ENCODE data around the gene PLPP3.

The PLPP3 gene

DNA sequence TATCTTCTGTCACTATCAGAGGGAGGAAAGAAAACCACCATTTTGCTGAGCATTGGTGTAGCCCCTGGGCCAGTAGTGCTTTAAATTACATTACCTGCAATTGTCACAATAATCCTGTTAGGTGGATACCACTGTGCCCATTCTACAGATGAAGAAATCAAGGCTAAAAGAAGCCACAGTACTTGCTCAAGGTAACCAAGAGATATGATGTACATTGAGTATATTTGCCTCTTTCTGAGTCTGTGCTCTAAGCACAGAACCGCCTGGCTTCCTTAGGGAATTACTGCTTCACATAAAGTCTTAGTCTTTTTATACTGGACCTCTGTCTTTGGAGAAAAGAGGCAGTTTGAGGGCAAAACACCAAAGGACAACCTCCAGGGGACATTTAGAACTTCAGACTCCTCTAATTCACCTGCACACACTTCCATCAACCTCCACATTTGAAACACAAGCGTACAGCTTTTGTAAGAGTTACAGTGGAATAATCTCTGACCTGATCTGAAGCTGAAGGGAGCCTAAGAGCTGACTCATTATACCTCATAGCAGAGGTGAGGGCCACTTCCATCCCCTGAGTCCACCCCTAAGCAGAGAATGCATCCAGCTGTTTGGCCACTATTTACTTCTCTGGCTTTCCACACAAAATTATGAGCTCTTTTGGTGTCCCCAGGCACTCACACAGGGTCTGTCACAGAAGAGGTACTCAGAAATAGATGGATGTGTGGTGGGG is 61.8 kb downstream of the PLPP3 start:
- no peak for DNase-seq

DNA sequence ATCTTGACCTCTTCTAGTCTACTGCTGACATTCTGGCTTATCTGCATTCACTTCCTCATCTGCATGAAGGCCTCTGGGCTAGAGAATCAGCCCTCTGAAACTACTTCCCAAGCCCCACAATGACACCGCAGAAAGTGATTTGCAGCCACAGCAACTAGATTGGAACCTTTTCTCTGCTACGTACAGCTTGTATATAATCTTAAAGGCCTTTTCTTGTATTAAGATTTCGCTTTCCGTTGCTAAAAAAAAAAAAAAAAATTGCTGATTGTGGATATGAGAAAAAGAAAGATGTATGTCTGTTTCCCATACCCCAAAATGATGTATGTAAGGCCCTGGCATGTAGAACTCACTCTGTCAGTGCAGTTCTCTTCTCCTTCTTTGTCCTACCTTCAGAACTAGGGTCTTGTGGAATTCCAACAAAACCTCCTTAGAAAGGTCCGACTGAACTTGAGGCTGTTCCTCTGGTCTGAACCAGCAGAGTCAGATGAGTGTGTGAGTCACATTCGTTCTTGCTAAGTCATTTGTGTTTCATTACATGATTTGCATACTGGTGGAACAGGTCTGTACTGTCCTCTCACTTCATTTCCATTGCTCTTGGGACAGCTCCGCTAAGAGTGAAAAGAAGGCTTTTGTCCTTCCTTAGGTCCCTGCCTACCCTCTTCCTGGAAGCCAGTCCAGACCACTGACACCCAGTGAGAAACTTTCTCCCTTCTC is 62.7 kb downstream of the PLPP3 start:
- DNase-seq: no peak

DNA sequence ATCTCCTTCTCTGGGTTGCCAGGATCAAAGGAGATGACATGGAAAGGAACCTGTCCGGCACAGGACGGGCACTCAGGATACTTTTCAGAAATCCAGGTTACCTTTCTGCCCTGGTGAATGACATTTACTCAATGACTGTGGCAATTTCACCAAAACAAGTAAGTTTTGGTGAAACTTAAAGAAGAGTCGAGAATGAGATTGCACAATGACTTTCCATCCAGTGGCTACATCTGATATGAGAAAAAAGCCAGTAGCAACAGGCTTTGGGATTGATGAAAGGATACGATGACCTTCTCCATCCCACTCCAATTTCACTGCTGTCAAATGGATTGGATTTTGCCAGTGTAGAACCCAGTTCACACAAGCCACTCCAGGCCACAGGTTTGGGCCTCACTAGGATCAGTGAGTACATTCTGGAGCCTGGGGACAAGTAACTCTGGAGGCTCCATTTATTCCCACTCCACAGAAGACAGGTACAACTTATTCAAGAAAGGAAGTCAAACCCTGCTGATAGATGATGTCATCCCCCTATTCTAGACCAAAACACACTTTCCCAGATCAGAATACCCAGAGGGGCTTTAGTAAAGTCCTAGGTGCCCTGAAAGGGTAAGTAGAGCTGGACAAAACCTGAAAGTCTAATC is 63.3 kb downstream of the PLPP3 start:
- DNase-seq: no peak

DNA sequence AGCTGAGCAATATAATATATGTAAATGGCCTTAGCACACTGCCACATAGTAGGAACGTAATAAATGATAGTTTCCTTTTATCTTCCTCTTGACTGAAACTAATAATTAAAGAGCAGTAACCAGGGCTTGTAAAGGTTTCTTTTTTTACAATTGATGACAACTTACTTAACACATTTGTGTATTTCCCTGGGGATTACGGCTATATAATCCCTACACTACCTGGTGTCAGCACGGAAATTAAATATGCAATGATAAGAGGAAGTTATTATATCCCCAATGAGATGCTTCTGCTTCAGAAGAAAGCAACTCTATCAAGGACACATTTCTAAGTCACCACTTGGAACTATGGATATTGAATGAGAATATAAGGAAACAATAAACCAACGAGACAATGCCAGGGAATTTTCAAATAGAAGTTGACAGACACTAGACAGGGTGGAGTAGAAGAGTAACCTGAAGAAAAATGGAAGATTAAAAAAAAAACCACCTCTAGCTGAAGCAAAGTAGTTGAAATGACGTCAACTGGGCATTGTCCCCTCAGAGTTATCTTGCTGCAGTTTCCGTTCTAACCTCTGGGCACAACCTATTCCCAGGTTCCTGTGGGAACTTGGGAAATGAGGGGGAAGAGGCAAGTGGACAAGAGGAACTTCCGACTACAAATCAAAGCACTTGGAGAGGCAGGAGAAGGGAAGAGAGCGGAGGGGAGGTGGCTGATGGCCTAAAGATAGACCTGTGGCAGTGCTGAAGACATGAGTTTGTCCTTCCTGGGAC is 66.5 kb downstream of the PLPP3 start:
- DNase-seq: no peak

DNA sequence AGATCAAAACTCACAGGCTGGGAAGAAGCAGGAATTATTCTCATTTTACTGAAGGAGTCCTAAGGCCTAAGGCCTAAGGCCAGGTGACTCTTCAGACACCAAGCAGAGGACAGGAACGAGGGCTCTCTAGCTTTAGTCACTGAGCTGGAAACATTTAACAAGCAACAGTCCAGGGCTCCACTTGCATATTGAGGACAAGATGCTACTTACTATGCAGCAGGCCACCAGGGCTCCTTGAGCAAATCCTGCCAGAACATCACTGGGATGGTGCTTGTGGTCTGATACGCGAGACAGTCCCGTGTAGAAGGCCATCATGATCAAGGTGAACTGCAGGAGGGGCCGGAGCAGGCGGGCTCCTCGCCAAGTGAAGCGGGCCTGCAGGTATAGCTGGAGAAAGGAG is 67.6 kb downstream of the PLPP3 start:
- no peak for DNase-seq

DNA sequence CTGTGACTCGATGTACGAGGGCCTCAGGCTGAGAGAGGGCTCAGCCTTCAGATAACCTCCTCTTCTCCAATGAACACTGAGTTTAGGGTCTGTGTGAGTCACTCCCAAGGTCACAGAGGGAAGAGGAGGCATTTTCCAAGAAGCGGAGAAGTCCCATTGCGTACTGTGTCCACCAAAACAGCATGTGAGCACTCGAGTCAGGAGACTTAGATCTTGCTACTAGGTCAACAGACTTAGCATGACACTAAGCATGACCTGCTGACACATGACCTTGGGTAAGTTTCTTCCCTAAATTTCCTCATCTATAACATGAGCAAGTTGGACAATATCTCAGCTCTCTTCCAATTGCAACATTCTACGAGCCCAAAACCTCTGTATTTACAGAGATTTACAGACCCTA is 68.0 kb downstream of the PLPP3 start:
- DNase-seq: no peak

DNA sequence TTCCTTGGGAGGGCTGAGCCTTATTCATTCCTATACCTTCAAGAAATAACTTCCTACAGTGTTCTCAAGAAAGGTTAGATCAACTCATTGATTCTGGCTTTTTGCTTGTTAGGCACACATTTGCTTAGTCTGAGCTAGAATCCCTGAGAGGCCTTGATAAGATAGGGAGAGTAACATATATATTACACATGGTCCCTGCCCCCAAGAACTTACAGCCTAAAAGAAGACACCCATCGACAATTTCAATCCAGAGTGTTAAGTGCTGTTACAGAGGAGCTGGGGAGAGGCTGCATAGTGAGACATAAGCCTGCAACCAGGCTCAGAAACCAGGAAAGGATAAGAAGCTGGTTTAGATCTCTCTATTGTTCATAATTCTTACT is 68.7 kb downstream of the PLPP3 start:
- no peak for DNase-seq

DNA sequence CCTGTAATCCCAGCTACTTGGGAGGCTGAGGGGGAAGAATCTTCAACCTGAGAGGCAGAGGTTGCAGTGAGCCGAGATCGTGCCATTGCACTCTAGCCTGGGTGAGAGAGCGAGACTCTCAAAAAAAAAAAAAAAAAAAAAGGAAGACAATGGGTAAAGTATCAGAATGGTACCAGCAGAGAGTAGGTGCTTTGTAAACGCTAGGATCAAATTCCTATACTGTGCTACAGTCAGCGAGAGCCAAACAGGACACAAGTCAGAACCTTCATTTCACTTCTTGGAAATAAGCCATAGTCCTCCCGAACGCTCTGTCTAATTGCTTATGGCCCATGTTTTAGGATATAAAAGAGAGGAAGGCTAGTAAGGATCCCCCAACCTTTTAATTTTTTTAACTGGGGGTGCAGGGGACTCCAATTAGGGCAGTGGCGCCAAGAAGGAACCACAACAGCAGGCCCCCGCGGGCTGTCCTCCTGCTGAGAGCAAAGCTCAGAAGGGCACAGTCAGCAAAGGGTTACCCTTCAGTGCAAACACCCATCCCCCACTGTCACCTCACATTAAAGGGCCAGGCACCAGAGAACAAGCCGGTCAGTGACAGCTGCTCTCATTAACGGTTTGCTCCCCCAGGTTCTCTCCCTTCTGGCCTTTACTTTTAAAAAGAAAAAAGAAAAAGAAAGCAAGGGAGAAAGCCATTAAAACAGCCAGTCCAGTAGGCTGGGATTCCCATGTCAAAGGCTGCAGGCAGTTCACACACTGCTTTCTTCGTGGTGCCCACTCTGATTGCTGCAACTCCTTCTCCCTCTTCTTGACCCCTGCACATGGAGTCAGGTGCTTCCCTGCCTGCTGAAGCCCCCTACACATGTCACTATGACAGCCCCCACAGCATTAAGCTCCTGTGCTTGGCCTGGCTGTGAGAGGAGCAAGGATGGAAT is 69.4 kb downstream of the PLPP3 start:
- no peak for DNase-seq

DNA sequence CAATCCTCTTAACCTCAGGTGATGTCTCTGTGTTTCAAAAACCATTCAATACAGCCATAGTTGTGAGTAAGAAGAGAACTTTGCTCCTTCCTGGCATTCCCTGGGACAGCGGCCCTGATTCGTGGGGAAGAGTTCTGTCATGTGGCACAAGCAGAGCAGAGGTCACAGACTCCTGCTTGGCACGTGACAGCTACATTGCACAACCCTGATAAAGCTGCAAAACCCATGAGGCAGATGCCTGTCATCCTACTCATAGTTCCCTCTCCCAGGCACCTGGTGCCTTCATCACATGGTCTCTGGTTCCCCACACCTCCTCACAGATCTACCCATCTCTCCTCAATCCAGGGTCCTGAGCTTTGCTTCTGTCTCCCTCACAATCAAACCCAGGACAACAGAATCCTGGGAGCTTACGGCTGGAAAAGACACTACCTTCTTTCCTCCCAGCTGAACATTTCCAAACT is 70.8 kb downstream of the PLPP3 start:
- DNase-seq: no peak

DNA sequence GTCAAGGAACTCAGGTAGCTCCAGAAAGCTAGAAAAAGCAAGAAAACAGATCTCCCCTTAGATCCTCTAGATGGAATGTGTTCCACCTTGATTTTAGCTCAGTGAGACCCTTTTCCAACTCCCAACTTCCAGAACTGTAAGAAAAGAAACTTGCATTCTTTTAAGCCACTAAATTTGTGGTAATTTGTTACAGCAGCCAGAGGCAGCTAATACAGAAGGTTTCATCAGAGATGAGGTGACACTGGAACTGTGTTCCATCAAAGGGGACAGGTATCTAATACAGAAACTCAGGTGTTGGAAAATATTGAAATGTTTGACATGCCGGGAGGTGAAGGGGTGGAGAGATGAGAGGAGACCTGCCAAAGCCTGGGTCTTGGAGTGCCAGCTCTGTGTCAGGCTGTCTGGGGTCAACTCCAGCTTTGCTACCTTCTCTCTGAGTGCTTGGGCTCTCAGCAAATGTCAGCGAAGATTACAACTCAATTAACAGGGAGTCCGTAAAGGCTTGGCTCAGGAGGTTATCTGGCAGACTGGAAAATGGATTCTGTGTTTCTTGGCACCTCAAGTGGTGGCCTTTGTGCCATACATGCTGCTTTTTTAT is 71.3 kb downstream of the PLPP3 start:
- DNase-seq: no peak

DNA sequence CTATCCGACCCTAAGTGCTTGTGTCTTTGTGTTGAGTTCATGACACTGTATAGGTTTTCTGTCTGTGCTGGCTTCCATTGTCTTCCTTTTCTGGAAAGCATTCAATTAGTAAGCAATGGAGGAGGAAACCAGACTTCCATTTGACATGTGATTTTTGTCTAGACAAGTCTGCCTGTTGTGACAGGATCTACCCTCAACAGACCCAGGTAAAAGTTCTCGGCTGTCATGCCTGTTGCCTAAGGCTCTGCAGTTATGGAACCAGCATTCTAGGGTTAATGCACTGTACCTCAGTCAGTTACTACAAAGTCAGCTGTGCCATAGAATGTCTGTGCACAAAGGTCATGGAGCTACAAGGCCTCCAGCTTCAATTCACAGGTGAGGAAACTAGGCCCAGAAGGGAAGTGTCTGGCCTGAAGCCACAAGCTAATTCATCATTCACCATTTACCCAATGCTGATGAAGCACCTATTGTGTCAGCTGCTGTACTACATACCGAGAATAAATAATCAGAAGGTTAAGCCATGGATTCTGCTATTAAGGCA is 72.3 kb downstream of the PLPP3 start:
- DNase-seq: no peak

DNA sequence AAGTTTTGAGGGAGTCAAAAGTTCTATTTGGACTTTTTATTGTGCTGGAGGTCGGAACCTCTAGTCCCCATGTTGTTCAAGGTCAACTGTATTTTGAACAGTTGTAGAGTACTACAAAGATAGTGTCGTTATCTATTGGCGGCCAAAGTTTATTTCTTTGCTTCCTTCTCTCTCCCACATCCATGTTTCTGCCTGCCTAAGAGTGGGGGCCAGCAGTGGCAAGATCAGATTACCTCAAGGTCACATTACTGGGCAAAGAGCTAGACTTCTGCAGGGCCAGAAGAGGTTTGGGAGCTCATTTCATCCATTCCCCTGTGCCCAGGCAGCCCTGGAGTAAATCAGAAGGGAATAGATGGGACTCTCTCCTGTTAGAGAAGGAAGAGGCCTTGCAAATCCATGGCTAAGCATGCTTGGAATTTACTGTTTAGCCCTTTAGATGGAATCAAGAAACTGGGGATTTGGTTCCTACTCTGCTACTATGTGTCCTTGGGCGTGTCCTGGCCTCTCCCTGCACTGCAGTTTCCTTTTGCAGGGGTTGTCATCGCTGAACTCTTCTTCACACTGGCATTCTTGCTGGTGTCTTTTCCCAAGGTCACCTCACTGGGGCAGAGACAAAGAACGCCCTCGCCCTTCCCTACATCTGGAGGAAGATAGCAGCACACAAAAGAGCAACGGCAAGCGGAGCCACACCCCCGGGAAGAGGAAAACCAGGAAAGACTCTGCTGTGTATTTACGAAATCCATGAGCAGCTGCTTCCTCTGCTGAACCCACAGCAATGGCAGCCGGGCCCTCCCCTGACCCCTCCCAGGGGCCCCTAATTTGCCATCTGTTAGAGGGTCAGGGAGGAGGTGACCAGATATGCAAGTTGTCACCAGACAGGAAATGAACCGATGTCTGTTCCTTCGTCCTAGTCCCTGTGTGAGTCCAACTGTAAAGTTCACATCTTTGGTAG is 73.3 kb downstream of the PLPP3 start:
- no peak for DNase-seq

DNA sequence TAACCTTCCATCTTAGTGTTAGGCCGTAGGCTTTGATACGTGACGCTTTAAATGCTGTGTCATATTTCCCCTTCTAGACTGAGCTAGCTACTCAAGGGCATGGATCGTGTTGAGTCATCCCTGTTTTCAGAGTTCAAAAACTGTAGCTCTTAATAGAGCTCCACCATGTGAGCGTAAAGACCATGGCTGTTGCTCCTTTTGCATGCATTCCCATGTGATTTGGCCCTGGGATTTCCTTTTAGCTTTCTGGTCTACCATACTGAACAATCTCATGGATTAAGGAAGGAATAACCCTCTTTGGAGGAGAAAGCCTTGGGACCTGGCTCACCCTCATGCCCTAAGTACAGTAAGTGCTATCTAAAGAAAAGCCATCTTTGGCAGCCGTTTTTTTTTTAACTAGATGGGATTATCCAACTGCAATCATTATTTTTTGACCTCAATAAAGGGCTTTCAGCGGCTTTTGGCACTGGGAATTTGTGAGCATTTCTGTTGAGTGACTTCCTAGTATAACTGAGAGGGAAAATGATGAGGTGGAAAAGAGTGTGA is 76.6 kb downstream of the PLPP3 start:
- DNase-seq: no peak

DNA sequence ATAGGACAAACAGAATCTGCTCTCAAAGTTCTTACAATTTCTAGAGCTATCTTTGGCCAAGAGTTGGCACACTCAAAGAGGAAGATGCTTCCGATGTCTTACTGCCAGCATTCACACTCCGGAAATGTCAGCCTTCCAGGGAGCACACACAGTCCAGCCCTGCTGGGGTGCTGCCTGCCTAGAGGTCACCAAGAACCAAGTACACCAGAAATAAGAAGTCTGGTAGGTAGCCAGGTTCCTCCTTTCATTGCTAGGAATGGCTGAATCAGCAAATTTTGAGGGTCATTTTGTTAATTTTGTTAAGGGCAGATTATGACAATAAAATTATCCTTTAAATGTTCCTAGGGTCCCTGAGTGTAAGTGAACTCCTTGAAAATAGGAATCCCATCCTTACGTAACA is 77.5 kb downstream of the PLPP3 start:
- DNase-seq: no peak

DNA sequence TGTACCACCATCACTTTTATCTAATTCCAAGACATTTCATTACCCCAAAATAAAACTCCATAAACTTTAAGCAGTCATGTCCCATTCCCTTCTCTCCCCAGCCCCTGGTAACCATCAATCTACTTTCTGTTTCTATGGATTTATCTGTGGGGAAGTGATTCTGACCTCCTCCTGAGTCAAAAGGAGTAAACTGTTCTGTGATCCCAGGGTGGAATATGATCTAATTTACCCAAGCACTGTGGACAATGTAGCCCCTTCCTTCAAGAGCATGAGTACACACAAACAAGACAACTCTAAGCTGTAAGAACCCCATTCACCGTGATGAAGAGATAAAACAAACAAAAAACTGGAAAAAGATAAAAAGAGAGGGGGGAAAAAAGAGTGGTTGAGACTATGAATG is 77.9 kb downstream of the PLPP3 start:
- no peak for DNase-seq

DNA sequence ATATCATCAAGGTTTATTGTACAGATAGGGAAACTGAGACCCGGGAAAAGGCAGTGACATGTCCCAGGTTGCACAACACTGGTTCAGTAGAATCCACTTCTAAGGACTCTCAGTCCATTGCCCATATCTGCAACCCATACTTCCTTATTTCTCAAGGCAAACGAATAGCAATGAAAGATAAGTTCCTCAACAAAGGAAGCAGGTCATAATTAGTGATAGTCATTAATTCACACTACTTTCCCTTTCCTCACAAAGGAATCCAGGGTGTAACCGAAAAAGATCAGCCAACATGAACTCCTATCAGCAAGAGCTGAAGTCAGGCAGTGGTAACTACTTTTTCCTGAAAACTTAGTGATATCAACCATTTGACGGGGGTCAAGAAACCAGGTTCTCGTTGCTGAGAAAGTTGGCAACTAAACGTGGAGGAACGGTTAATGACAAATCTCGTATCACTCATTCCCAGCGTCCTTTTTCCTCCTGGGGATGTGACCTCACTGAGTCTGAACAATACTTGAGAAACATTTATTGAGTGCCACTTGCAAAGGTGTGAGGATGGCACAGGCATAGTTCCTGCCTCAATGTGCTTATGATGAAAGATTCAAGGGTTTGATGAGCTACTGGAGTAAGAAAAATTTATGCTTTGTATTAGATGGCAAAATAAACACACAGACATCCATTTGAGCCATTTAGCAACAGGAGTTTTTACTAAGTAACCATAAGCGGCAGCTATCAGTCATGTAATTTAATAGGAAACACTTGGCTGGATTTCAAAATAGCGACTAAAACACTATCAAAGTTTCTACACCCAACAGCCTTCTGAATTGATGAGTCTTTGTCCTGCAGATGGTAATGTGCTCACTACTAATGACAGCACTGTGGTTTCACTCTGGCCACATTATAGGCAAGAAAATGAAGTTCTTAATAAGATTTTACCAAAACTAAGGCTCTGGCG is 82.3 kb downstream of the PLPP3 start:
- DNase-seq: no peak

DNA sequence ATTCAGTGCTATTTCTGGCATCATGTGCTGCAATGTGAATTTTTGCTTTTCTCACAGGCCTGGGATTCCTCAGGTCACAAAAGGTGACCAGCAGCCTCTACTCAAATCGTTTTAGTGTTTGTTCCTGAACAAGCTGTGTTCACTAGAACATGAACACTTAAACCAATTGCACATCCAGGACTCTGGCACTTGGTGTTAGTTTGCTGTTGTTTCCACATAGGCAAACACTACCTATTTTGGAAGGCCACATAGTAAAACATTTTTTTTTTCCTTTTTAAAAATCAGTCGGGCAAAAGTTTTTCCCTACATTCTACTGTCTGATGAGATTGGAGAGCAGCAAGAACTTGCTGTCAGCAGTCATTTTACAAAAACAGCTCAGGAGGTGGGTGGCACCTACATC is 83.2 kb downstream of the PLPP3 start:
- no peak for DNase-seq

DNA sequence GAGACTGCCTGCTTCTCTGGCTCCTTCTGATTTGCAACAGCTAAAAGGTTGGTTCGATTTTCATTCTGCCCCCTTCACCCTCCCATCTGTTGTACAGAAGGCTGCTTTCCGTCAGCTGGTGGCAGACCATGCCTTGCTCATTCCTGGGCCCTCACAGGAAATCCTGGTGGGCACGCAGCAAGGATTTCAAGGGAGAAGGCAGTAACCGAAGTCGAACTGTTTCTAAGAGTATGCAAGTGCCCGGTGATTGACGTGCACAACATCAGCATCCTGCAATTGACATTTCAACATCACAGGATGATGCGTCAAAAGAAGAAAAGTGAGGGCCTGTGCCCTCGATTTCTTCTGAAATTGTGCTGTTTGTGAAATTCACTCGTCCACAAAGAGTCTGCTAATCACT is 83.8 kb downstream of the PLPP3 start:
- no peak for DNase-seq

DNA sequence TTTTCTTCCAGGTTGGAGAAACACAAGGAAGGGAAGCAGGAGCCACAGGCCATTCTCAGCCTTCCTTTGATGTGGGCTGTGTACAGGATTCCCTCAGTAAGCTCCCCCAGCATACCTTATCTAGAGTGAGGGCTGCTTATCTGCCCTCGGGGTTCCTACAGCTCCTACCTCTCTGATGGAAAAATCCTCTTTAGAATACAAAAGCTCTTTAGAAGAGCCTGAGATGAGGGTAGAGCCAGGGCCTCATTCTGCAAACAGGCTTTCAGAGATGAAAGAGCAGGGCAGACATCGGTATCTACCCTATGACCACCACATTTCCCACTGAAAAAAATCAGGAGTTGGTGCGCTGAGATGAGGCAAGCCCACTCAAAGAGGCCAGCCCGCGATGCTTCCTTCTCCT is 85.1 kb downstream of the PLPP3 start:
- DNase-seq: no peak
